HG03108 (cell line): ENCODE measurements around the gene PRPF40A.
A peak's percentile ranks its signal among the peaks of the same experiment; 100 is the strongest.

Source experiments
- ATAC-seq: cut with Tn5 transposase; IDR thresholded peaks from one replicate; pipeline ENCODE4 v1.9.1; 2021; ENCODE audit warnings: moderate library complexity; ENCODE audit not compliant: unreplicated experiment

PRPF40A gene

DNA sequence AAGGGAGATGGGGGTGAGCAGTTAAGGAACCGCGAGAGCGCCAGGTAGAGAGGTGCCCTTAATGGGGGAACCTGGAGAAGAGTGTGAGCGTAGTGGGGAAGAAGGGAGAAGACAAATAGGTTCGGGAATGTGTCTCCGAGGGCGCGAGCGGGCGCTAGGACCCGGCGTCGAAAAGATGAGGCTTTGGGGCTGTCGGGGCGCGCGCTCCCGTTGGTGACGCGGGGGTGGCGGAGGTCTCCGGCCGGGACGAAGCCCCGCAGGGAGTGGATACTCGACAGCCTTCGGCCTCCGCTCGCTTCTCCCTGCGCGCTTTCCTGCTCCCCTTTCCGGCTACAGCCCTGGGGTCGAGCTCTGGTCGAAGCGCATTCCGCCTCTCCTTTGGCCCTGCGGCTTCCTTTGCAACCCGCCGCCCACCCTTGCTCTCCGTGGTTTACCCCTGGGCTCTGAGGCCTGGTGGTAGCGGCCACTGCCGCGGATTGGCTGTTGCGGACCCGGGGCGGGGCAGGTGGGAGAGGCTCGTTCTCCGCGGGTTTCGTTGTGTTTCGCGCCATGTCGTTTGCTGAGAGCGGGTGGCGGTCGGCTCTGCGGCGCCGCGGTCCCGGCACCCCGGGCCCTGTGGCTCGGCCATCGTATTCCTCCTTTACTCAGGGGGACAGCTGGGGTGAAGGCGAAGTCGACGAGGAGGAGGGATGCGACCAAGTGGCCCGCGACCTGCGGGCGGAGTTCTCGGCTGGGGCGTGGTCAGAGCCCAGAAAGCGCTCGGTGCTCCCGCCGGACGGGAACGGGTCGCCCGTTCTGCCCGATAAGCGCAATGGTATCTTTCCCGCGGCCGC, 1.0 kb upstream of the PRPF40A start, which contains the start of gene ARL6IP6:
TSS of gene ARL6IP6 (plus strand) at position 545 of the 833 bp plus-strand sequence. CDS start at position 550, 5 bp downstream.
- peak; percentile 60 for ATAC-seq

GRCh38 chr2:152716805-152717227, 445 bp downstream of the PRPF40A start:
- ATAC-seq, result no peak

GRCh38 chr2:152715854-152716428, 1.3 kb downstream of the PRPF40A start:
- no peak for ATAC-seq

DNA sequence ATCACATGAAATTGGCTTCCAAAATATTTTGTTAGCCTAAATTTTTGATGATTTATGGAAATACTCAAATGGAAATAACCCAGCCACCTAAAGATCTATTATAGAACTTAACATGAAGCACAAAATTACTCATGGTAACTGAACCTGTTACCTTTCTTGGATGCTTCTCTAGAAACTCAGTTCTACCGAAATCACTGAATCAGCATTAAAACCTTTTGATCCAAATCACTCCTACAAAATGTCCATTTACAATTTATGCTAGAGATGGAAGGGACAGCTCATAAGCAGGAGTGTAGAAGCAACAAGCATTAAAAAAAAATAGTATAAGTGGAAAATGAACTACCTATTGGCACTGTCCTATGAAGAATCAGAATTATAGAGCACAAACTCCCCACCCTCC, 2.1 kb downstream of the PRPF40A start:
- no peak for ATAC-seq

DNA sequence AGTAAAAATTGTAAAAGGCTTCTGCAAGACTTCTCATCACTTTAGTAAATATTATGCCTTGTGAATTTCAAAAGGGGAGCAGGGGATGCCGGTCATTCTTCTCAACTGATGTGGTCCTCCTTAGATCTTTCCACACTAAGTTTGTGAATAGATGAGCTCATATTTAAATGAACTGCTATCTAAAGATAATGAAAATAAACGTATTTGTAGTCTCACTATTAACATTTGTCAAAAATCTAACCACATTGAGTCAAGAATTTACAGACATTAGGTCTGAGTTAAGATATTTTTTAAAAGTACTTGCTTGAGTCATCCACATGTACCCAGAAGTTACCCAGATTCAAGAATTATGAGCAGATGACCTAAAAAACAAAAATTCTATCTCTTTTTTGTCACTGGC, 6.5 kb downstream of the PRPF40A start:
- ATAC-seq, result no peak

GRCh38 chr2:152708742-152709141, 8.5 kb downstream of the PRPF40A start:
- no peak for ATAC-seq

- ATAC-seq, result no peak
These were observed 10.7 kb downstream of the PRPF40A start for GRCh38 chr2:152706477-152707021.

DNA sequence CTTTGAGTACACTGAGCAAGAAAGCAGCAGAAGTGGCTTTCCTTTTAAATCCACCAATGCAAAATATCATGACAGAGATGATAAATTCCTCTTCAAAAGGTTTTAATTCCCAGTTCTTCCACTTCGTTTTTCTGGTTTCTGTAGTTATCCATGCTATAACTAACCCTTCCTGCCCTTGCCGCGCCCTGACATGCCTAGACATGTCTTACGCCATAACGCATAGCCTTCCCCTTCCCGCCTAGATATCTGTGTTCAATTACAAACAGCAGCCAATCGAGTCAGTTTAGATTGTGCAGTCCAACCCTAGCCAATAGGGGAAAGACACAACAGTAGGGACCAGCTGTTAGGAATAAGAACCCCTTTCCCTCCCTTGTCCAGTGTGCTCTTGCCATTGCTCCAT, 16.1 kb downstream of the PRPF40A start:
- no peak for ATAC-seq

- ATAC-seq, result no peak
These were observed 20.8 kb downstream of the PRPF40A start for GRCh38 chr2:152696476-152696875.

GRCh38 chr2:152695763-152696162, 21.5 kb downstream of the PRPF40A start:
- no peak for ATAC-seq

DNA sequence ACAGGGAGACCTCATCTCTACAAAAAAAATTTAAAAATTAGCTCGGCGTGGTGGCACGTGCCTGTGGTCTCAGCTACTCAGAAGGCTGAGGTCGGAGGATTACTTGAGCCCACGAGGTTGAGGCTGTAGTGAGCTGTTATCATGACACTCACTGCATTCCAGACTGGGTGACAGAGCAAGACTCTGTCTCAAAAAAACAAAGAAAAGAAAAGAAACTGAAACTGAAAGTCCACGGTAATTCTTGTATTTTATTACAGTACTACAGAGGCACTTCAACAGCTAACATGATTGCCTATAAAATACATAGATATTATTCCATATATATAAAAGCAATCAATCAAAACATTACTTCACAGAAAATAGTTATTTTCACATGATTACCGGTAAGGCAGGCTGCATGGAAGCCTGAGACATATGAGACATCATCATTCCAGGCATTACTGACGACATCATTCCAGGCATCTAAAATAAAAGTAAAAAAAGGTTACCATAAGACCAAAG, 23.1 kb downstream of the PRPF40A start:
- peak; percentile 42 for ATAC-seq

DNA sequence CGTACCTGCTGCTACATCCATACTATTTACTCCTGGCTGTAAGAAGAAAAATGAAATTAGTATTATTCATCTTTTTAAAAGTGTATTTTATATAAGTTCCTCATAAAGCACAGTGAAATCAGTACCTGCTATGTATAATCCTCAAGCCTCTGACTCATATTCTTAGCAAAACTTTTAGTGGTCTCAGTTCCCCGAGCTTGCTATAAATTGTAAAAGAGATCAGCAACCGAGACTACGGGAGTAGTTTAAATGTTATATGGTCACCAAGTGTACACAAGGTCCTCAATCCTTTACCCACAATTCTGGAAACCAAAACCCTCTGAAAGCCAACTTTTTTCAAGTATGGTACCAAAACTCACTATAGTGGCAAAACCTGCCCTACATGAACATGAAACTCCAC, 24.2 kb downstream of the PRPF40A start:
- ATAC-seq, result peak; percentile 85

DNA sequence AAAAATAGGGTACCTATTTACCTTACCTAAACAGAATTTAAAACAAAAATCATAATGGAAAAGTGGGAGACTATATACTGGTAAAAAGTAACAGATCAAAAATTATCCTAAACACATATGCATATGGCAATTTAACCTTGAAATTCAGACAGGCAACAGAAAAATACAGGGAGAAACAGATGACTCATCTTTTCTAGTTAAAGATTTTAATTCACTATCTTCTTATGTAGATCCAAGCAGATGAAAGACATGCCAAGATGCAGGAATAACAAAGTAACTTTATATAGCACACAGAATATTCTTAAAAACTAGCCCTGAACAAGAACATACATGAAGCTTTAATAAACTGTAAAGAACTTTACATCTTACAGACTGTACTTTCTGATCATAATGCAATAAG, 30.9 kb downstream of the PRPF40A start:
- no peak for ATAC-seq

DNA sequence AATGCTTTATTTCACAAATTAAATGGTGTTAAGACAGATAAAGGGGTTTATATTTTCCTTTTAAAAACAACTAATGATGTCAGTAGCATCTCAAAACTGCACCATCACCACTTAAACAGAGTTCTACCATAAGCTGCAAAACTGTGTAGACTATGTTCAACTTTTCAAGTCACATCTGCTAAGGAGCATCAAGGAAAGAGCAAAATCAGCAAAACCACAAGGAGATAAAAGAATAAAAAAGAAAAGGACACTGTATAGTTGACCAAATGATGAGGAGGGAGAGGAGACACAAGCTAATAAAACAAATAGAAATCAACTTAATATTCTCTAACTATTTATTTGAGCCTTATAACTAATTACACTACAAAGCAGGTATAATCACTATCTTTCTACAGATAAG, 33.9 kb downstream of the PRPF40A start:
- ATAC-seq, result no peak

DNA sequence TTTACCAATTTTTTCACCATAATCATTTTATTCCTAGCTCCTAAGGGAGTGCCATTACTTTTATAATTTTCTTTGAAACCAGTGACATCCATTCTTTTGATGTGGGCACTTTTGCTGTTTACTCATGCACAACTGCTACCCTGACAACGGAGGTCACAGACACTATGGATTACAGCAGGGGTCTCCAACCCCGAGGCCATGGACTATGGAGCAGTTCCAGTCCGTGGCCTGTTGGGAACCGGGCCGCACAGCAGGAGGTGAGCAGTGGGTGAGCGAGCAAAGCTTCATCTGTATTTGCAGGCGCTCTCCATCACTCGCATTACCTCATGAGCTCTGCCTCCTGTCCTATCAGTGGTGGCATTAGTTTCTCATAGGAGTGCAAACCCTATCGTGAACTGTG, 34.6 kb downstream of the PRPF40A start:
- no peak for ATAC-seq

- no peak for ATAC-seq
These were observed 38.5 kb downstream of the PRPF40A start for GRCh38 chr2:152678808-152679207.

DNA sequence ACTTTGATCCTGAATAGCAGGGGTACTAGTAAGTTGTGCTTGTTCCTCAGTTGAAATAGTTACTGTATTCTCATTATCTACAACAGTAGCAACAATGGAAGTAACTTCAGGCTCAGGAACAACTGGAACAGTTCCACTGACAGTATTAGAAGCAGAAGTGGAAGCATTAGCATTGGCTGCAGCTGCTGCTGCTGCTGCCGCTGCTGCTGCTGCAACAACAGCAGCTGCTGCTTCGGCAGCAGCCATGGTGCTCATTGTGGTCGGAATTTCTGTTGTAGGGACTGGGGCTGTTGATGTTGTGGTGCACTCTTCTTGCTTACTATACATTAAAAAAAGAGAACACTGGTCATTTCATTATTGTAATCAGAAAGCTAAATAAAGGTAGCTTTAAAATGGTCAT, 40.8 kb downstream of the PRPF40A start:
- ATAC-seq, result no peak

DNA sequence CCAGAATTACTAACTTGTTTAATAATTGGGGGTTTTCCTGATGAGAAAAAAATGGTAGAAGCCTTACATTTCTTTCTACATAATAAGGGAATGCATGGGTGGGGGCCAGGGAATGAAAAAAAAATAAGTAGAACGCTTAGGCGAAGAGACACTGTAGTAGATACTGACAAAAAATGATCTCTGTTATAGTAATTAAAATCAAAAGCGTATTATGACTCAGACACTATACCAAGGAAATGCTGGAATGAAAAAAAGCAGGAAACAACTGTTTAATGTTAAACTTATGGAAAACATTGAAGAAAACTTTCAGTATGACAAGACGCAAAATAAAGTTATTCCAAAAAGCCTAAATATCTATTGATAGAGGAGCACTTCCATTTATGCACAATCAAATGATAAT, 42.9 kb downstream of the PRPF40A start:
- ATAC-seq, result no peak

DNA sequence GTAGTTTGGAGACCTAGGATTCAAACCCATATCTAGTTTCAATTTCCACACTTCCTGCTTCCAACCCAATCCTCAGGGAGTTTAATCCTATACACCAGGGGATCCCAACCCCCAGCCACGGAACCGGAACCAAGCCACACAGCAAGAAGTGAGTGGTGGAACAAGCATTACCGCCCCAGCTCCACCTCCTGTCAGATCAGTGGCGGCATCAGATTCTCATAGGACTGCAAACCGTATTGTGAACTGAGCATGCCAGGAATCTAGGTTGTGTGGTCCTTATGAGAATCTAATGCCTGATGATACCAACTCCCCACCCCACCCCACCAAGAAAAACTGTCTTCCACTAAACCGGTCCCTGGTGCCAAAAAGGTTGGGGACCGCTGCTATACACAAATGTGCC, 52.5 kb downstream of the PRPF40A start:
- ATAC-seq, result no peak

DNA sequence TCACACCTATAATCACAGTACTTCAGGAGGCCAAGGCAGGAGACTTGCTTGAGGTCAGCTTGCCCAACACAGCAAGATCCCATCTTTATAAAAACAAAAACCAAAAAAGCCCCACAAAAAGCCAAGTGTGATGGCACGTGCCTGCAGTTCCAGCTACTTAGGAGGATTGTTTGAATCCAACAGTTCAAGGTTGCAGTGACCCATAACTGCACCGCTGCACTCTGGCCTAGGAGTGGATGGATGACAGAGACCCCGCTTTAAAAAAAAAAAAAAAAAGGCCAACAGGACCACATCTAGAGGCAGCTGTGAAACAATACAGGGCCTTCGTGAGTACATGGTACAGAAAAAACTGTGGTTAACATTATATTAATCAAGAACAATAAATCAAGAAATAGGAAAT, 56.2 kb downstream of the PRPF40A start:
- no peak for ATAC-seq

DNA sequence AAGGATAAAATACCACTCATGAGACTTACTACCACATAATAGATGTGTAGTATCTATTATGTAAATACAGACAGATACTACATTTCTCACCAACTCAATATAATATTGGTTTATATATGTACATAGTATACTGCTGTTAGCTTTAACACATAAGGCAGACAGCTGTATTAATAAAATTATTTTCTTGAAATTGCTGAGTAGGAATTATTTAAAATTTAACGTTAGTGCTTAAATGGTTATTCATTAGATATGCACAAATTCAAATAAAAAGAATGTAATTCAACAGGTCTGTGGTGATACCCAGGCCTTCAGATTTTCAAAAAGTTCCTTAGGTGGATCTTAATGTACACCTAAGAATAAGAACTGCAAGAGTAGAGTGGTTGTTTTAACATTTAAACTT, 59.0 kb downstream of the PRPF40A start:
- no peak for ATAC-seq

DNA sequence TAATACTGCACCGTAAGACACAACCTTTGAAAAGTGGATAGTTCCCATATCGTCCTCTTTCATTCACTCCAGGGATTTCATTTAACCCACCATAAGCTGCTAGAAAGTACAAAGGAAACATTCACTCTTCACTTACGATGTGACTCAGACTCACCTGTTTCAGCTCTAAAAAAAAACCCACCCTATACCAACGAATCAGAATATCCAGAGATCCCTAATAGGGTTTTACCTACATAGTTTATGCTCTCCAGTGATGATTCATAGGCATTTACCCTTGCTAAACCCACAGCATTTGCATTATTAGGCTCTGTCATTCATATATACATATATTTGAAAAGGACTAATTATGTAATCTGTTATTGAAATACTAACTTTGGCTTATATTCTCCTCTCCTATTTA, 60.2 kb downstream of the PRPF40A start:
- peak; percentile 61 for ATAC-seq
